Psoas muscle (tissue), 8 donors: ENCODE measurements around the gene ZNF837. TPM values are rescaled to one million over a fixed set of nuclear protein-coding genes. Genes with fewer than 3 reads are reported as not detected.
"Not testable (repeated sequence)": the region's sequence is repeated elsewhere in the genome, so short reads cannot be mapped to it uniquely, and the experiment has no call there.

ENCODE experiments used
- ATAC-seq, 4 donors: fragments of 200-7000 bp; cut with Tn5 transposase; one replicate each; pipeline ENCODE4 v1.9.1; 2020; ENCODE audit warnings: moderate library complexity in 3 of 4, mild to moderate bottlenecking in 2 of 4
- DNase-seq, 2 donors: peaks; one replicate each; pipeline ENCODE4 v3.0.0-alpha.2; 2020
- H3K27ac ChIP-seq: fragments of 200-600 bp; one replicate; pipeline ENCODE4 v1.8.0; 2022
- H3K27me3 ChIP-seq, 3 donors: fragments of 200-600 bp in 1 of 3; one replicate each; pipeline versions ENCODE4 v1.6.1 to v1.8.0; 2013 to 2022; ENCODE audit warnings: low read length in 2 of 3, mild to moderate bottlenecking in 2 of 3, moderate library complexity in 1 of 3; ENCODE audit not compliant: insufficient read depth in 3 of 3
- H3K36me3 ChIP-seq, 2 donors: fragments of 200-600 bp in 1 of 2; one replicate each; pipeline versions ENCODE4 v1.6.1 to v1.8.0; 2013 to 2022; ENCODE audit warnings: low read depth in 1 of 2, mild to moderate bottlenecking in 1 of 2, moderate library complexity in 1 of 2; ENCODE audit not compliant: insufficient read depth in 1 of 2
- H3K4me1 ChIP-seq: fragments of 200-600 bp; one replicate; pipeline ENCODE4 v1.8.0; 2022
- H3K4me3 ChIP-seq: fragments of 200-600 bp; one replicate; pipeline ENCODE4 v1.8.0; 2022; ENCODE audit warnings: mild to moderate bottlenecking
- H3K9me3 ChIP-seq: fragments of 200-600 bp; one replicate; pipeline ENCODE4 v1.8.0; 2022
- CTCF ChIP-seq: fragments of 200-600 bp; IDR thresholded peaks from one replicate; pipeline ENCODE4 v1.8.0; 2022; ENCODE audit warnings: antibody characterized with exemption
- WGBS, 3 donors: extraction: QIAGEN DNeasy Blood & Tissue Kit; methylation state at CpG; one replicate each; pipeline versions ENCODE4 v1.1.6 to v1.1.7; 2013; 5-methylcytosine and 5-hydroxymethylcytosine counted together
- intact Hi-C, 2 donors: fragments of 100-400 bp; cut with DNase I; formaldehyde crosslinking; loops; one replicate each; pipeline versions ENCODE4 v1.11.0 to v1.14.2; 2022
- polyA plus RNA-seq, 3 donors: library from polyadenylated mRNA; stranded (reverse); fragments of 200-250 nt; gene quantifications; one replicate each; pipeline ENCODE4 v1.2.3, GENCODE V29; 2013
- total RNA-seq, 4 donors: library from RNA; stranded (reverse); fragmentation: NEBNext Ultra II Directional in 2 of 4; extraction: Animal tissue kit (Norgen Biotek cat#: 25700) in 2 of 4; gene quantifications; one replicate each; pipeline versions ENCODE4 v1.2.1 to v1.2.4, GENCODE V29; 2021 to 2023
- donor health status: healthy with polysubstance abuse.
- donor health status: DM: no; HTN: no; CAD: no; lungs with moderate emphysema.
- donor health status: Bipolar disorder and iron deficiency.
- donor health status: healthy.
- donor health status: DM: yes; HTN: yes; CAD: no.
- donor health status: DM: no; HTN: no; CAD: no.
- donor health status: DM: no; HTN: no; CAD: no.
- donor health status: DM: yes; HTN: yes; CAD: no.

Gene ZNF837
- total and polyA plus RNA-seq, 7 donors = 0.08 to 0.34 (median 0.24) TPM

- intact Hi-C loops = no loop called here
- H3K4me3 ChIP-seq = no peak overlapping the region
- H3K4me1 ChIP-seq = peaks cover 36% of the 10 kb centered on the region
- TF ChIP-seq CTCF = no peak
- ATAC-seq (no peak), DNase-seq (peak in 1 of 2 donors; percentile 39)
- WGBS, 3 donors = 81 to 87% (median 86%) methylated on average over 6 of the region's 6 CpGs
- H3K27ac ChIP-seq = no peak overlapping the region
- H3K27me3 ChIP-seq = no peaks in the 10 kb centered on the region
- no peaks in the 10 kb centered on the region for H3K9me3 ChIP-seq
- H3K36me3 ChIP-seq = peaks cover under 1% of the 10 kb centered on the region in 2 donors
Observed at GRCh38 chr19:58382997-58383603, 2.3 kb upstream of the ZNF837 start.

- Histone ChIP-seq H3K27ac (peak overlapping the region; percentile 90), H3K4me1 (peaks cover 31% of the 10 kb centered on the region), H3K9me3 (no peaks in the 10 kb centered on the region), H3K27me3 (no peaks in the 10 kb centered on the region), H3K4me3 (peak overlapping the region; percentile 76), H3K36me3 (no peaks in the 10 kb centered on the region)
- DNase-seq (peak in 1 of 2 donors; percentile 55), ATAC-seq (no peak)
- 29 to 32% (median 30%) methylated on average over 26 of the region's 26 CpGs for WGBS, 3 donors
- TF ChIP-seq CTCF = no peak
- intact Hi-C loops = no loop called here
Observed at GRCh38 chr19:58381460-58382212, 806 bp upstream of the ZNF837 start.

GRCh38 chr19:58380037-58380661 is 681 bp downstream of the ZNF837 start:
- DNase-seq = peak in 1 of 2 donors; percentile 22
- Histone ChIP-seq H3K27me3 (no peaks in the 10 kb centered on the region), H3K4me3 (peak overlapping the region; percentile 76), H3K4me1 (peaks cover 22% of the 10 kb centered on the region), H3K36me3 (no peaks in the 10 kb centered on the region), H3K9me3 (no peaks in the 10 kb centered on the region), H3K27ac (peak overlapping the region; percentile 90)
- TF ChIP-seq CTCF = no peak
- ATAC-seq = no peak
- 4 to 5% (median 5%) methylated on average over 24 of the region's 24 CpGs for WGBS, 3 donors
- intact Hi-C loops = no loop called here

- H3K27me3 ChIP-seq = no peaks in the 10 kb centered on the region
- DNase-seq (peak in 1 of 2 donors; percentile 41), ATAC-seq (no peak)
- no peaks in the 10 kb centered on the region for H3K36me3 ChIP-seq
- 87 to 94% (median 89%) methylated on average over 6 of the region's 6 CpGs for WGBS, 3 donors
- H3K9me3 ChIP-seq = no peaks in the 10 kb centered on the region
- H3K27ac ChIP-seq = no peak overlapping the region
- peaks cover 20% of the 10 kb centered on the region for H3K4me1 ChIP-seq
- no peak for TF ChIP-seq CTCF
- intact Hi-C loops = no loop called here
- no peak overlapping the region for H3K4me3 ChIP-seq
Observed at GRCh38 chr19:58379246-58379645, 1.6 kb downstream of the ZNF837 start.

- H3K27ac ChIP-seq, H3K27me3 ChIP-seq, intact Hi-C loops, DNase-seq, H3K36me3 ChIP-seq, H3K9me3 ChIP-seq, H3K4me3 ChIP-seq, ATAC-seq: not testable (repeated sequence)
- 69 to 77% (median 75%) methylated on average over 7 of the region's 7 CpGs for WGBS, 3 donors
- peaks cover 15% of the 10 kb centered on the region for H3K4me1 ChIP-seq
Observed at GRCh38 chr19:58376724-58377123, 4.1 kb downstream of the ZNF837 start.
